Colonic mucosa (tissue), 4 donors: ENCODE measurements around the gene NPAS4. TPM values are rescaled to one million over a fixed set of nuclear protein-coding genes. Genes with fewer than 3 reads are reported as not detected.

ENCODE experiments used
- DNase-seq: peaks from one replicate; pipeline ENCODE4 v3.0.0-alpha.2; 2020
- H3K27ac ChIP-seq: fragments of 200-600 bp; one replicate; pipeline ENCODE4 v1.8.0; 2021
- H3K27me3 ChIP-seq: fragments of 200-600 bp; one replicate; pipeline ENCODE4 v1.8.0; 2021
- H3K36me3 ChIP-seq: fragments of 200-600 bp; one replicate; pipeline ENCODE4 v1.8.0; 2021
- H3K4me1 ChIP-seq: fragments of 200-600 bp; one replicate; pipeline ENCODE4 v1.8.0; 2021; ENCODE audit warnings: mild to moderate bottlenecking
- H3K4me3 ChIP-seq: fragments of 200-600 bp; one replicate; pipeline ENCODE4 v1.8.0; 2021
- H3K9ac ChIP-seq, 2 donors: one replicate each; pipeline ENCODE4 v1.7.0; 2013; ENCODE audit warnings: control low read depth in 2 of 2, low read depth in 2 of 2, low read length in 2 of 2
- H3K9me3 ChIP-seq: fragments of 200-600 bp; one replicate; pipeline ENCODE4 v1.8.0; 2021
- CTCF ChIP-seq: fragments of 200-600 bp; IDR thresholded peaks from one replicate; pipeline ENCODE4 v1.8.0; 2022; ENCODE audit warnings: antibody characterized with exemption, mild to moderate bottlenecking
- intact Hi-C: fragments of 100-400 bp; cut with DNase I; formaldehyde crosslinking; loops from one replicate; pipeline ENCODE4 v1.14.1; 2022
- total RNA-seq, 2 donors: library from RNA; stranded (reverse); fragmentation: NEBNext Ultra II Directional in 1 of 2; extraction: Animal tissue kit (Norgen Biotek cat#: 25700) in 1 of 2; gene quantifications; one replicate each; pipeline ENCODE4 v1.2.1, GENCODE V29; 2021
- donor health status: healthy.
- donor health status: DM: no; HTN: no; CAD: no.
- donor health status: DM: no; HTN: no; CAD: no.

NPAS4 gene
- total RNA-seq, 2 donors from 2014 or later = 0.17 to 0.37 TPM

GRCh38 chr11:66443602-66444001, 22.8 kb downstream of the NPAS4 start:
- TF ChIP-seq CTCF = no peak
- DNase-seq = no peak
- Histone ChIP-seq H3K27me3 (no peaks in the 10 kb centered on the region), H3K9me3 (no peaks in the 10 kb centered on the region), H3K4me3 (no peak overlapping the region), H3K9ac (no peak overlapping the region), H3K36me3 (no peaks in the 10 kb centered on the region), H3K27ac (no peak overlapping the region), H3K4me1 (no peaks in the 10 kb centered on the region)
- intact Hi-C loops = no loop called here

- Histone ChIP-seq H3K27ac (no peak overlapping the region), H3K4me3 (no peak overlapping the region), H3K27me3 (no peaks in the 10 kb centered on the region), H3K9me3 (no peaks in the 10 kb centered on the region), H3K4me1 (no peaks in the 10 kb centered on the region), H3K36me3 (no peaks in the 10 kb centered on the region), H3K9ac (no peak overlapping the region)
- TF ChIP-seq CTCF = no peak
- intact Hi-C loops = no loop called here
- no peak for DNase-seq
Measured at GRCh38 chr11:66447012-66447411, 26.2 kb downstream of the NPAS4 start.

- no peaks in the 10 kb centered on the region for H3K4me1 ChIP-seq
- no peak overlapping the region for H3K4me3 ChIP-seq
- TF ChIP-seq CTCF = no peak
- H3K36me3 ChIP-seq = no peaks in the 10 kb centered on the region
- no peak for DNase-seq
- no peak overlapping the region for H3K9ac ChIP-seq
- no peaks in the 10 kb centered on the region for H3K27me3 ChIP-seq
- no peaks in the 10 kb centered on the region for H3K9me3 ChIP-seq
- intact Hi-C loops = no loop called here
- no peak overlapping the region for H3K27ac ChIP-seq
Measured at GRCh38 chr11:66448523-66448922, 27.7 kb downstream of the NPAS4 start.

- no peaks in the 10 kb centered on the region for H3K27me3 ChIP-seq
- no peak for TF ChIP-seq CTCF
- no peaks in the 10 kb centered on the region for H3K4me1 ChIP-seq
- no peaks in the 10 kb centered on the region for H3K9me3 ChIP-seq
- H3K36me3 ChIP-seq = no peaks in the 10 kb centered on the region
- no peak overlapping the region for H3K9ac ChIP-seq
- no peak overlapping the region for H3K4me3 ChIP-seq
- intact Hi-C loops = no loop called here
- H3K27ac ChIP-seq = no peak overlapping the region
- no peak for DNase-seq
Measured at GRCh38 chr11:66450560-66450959, 29.7 kb downstream of the NPAS4 start.

GRCh38 chr11:66451663-66452062, 30.8 kb downstream of the NPAS4 start:
- H3K36me3 ChIP-seq = no peaks in the 10 kb centered on the region
- H3K9ac ChIP-seq = no peak overlapping the region
- H3K27ac ChIP-seq = no peak overlapping the region
- no peaks in the 10 kb centered on the region for H3K27me3 ChIP-seq
- H3K9me3 ChIP-seq = no peaks in the 10 kb centered on the region
- H3K4me3 ChIP-seq = no peak overlapping the region
- intact Hi-C loops = no loop called here
- no peak for TF ChIP-seq CTCF
- no peak for DNase-seq
- H3K4me1 ChIP-seq = no peaks in the 10 kb centered on the region

- H3K27ac ChIP-seq = no peak overlapping the region
- no peak for DNase-seq
Measured at GRCh38 chr11:66454247-66454646, 33.4 kb downstream of the NPAS4 start.

More at GRCh38 chr11:66454247-66454646, 33.4 kb downstream of the NPAS4 start:
- H3K9me3 ChIP-seq = no peaks in the 10 kb centered on the region
- no peaks in the 10 kb centered on the region for H3K4me1 ChIP-seq
- no peak overlapping the region for H3K9ac ChIP-seq
- no peaks in the 10 kb centered on the region for H3K36me3 ChIP-seq
- TF ChIP-seq CTCF = no peak
- H3K27me3 ChIP-seq = no peaks in the 10 kb centered on the region
- H3K4me3 ChIP-seq = no peak overlapping the region
- intact Hi-C loops = no loop called here
